HEK293 (cell line): ENCODE measurements around the gene MAMDC2.

ENCODE experiments used
- BCL11A ChIP-seq: fragments of 450-650 bp; formaldehyde crosslinking; IDR thresholded peaks from 2 replicates; pipeline ENCODE4 v1.5.1; 2016; ENCODE audit warnings: low read depth, missing biosample characterization, missing genetic modification characterization
- MYNN ChIP-seq: fragments of 450-650 bp; formaldehyde crosslinking; IDR thresholded peaks from 2 replicates; pipeline ENCODE4 v1.5.1; 2016; ENCODE audit warnings: missing biosample characterization, missing genetic modification characterization, borderline replicate concordance
- YY1 ChIP-seq: fragments of 450-650 bp; formaldehyde crosslinking; IDR thresholded peaks from 2 replicates; pipeline ENCODE4 v1.5.1; 2018; ENCODE audit warnings: missing biosample characterization, missing genetic modification characterization
- ZNF416 ChIP-seq: fragments of 450-650 bp; formaldehyde crosslinking; IDR thresholded peaks from 2 replicates; pipeline ENCODE4 v1.5.1; 2016; ENCODE audit warnings: missing biosample characterization, missing genetic modification characterization
- ZNF558 ChIP-seq: fragments of 450-650 bp; formaldehyde crosslinking; IDR thresholded peaks from 2 replicates; pipeline ENCODE4 v1.5.1; 2016; ENCODE audit warnings: missing biosample characterization, missing genetic modification characterization
- ZNF639 ChIP-seq: fragments of 450-650 bp; formaldehyde crosslinking; IDR thresholded peaks from 2 replicates; pipeline ENCODE4 v1.5.1; 2016; ENCODE audit warnings: missing biosample characterization, missing genetic modification characterization
- ZNF707 ChIP-seq: fragments of 450-650 bp; formaldehyde crosslinking; IDR thresholded peaks from 2 replicates; pipeline ENCODE4 v1.5.1; 2016; ENCODE audit warnings: missing biosample characterization, missing genetic modification characterization
- ZSCAN5A ChIP-seq: fragments of 450-650 bp; formaldehyde crosslinking; IDR thresholded peaks from 2 replicates; pipeline ENCODE4 v1.5.1; 2016; ENCODE audit warnings: missing biosample characterization, missing genetic modification characterization
- TF ChIP-seq, protein P1 (sequence below): fragments of 450-650 bp; formaldehyde crosslinking; IDR thresholded peaks from 2 replicates; pipeline ENCODE4 v1.5.1; 2016; ENCODE audit warnings: missing biosample characterization, missing genetic modification characterization
- TF ChIP-seq, protein P2 (sequence below): fragments of 450-650 bp; formaldehyde crosslinking; IDR thresholded peaks from 2 replicates; pipeline ENCODE4 v1.5.1; 2016; ENCODE audit warnings: missing biosample characterization, missing genetic modification characterization

- TF ChIP-seq ZNF639 (tag by site-specific recombination) (no peak), ZNF707 (no peak), YY1 (tag by site-specific recombination) (no peak), ZNF558 (no peak), BCL11A (tag by site-specific recombination) (no peak), MYNN (tag by site-specific recombination) (no peak), ZSCAN5A (tag by site-specific recombination) (no peak), ZNF416 (tag by site-specific recombination) (no peak)
- TF ChIP-seq, protein P1, sequence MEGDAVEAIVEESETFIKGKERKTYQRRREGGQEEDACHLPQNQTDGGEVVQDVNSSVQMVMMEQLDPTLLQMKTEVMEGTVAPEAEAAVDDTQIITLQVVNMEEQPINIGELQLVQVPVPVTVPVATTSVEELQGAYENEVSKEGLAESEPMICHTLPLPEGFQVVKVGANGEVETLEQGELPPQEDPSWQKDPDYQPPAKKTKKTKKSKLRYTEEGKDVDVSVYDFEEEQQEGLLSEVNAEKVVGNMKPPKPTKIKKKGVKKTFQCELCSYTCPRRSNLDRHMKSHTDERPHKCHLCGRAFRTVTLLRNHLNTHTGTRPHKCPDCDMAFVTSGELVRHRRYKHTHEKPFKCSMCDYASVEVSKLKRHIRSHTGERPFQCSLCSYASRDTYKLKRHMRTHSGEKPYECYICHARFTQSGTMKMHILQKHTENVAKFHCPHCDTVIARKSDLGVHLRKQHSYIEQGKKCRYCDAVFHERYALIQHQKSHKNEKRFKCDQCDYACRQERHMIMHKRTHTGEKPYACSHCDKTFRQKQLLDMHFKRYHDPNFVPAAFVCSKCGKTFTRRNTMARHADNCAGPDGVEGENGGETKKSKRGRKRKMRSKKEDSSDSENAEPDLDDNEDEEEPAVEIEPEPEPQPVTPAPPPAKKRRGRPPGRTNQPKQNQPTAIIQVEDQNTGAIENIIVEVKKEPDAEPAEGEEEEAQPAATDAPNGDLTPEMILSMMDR (tag by site-specific recombination): no peak
- TF ChIP-seq, protein P2, sequence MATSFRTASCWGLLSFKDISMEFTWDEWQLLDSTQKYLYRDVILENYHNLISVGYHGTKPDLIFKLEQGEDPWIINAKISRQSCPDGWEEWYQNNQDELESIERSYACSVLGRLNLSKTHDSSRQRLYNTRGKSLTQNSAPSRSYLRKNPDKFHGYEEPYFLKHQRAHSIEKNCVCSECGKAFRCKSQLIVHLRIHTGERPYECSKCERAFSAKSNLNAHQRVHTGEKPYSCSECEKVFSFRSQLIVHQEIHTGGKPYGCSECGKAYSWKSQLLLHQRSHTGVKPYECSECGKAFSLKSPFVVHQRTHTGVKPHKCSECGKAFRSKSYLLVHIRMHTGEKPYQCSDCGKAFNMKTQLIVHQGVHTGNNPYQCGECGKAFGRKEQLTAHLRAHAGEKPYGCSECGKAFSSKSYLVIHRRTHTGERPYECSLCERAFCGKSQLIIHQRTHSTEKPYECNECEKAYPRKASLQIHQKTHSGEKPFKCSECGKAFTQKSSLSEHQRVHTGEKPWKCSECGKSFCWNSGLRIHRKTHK (tag by site-specific recombination): no peak
Measured at GRCh38 chr9:70083429-70083828, 39.8 kb downstream of the MAMDC2 start.
